MM.1S (cell line): Measurements from ENCODE around the gene RFC5.

Source experiments
- EZH2 ChIP-seq: fragments of 300-600 bp; sonication (generic); optimal IDR thresholded peaks from 2 replicates; pipeline ENCODE3; 2017; ENCODE audit warnings: low read depth, mild to moderate bottlenecking, antibody characterized with exemption, low read length, mixed read lengths
- TF ChIP-seq, protein P1 (sequence below): fragments of 300-600 bp; sonication (generic); IDR thresholded peaks from 2 replicates; pipeline ENCODE4 v1.5.1; 2016; ENCODE audit warnings: antibody characterized with exemption, low read length, mixed read lengths

DNA sequence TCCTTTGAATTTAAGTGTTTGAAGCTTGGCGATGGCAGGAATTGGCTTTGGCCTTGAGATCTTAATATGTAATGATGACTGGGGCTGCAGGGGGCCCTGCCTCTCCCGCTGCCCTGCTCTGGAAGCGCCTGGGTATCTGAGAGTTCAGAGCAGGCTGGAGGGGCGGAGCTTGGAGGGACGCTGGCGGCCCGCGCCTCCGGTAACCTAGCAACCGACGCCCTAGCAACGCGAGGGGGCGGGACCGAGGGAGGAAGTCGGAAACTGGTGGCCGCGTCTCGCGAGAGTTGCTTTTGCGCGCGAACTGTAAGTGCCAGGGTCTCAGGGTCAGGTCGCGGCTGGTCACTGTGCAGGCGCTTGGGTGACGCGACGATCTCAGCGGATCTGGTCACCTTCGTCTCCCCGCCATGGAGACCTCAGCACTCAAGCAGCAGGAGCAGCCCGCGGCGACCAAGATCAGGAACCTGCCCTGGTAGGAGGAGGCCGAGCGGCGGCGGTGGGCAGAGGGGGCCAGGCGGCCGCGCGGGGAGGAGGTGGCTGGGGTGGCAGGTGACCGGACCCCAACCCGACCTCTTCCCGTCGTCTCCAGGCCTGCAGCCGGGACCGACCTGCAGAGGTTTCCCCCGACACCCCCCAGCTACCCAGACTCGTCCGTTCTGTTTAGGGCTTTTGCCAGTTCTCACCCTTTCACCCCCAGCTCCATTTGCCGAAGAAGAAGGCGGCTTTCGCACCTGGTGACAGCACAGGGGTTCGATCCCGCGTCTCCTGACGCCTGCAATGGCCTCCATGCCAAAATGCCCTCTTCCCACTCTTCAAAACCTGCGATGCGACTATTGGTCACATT is at the start of gene RFC5:
- no peak for TF ChIP-seq EZH2
- TF ChIP-seq, protein P1, sequence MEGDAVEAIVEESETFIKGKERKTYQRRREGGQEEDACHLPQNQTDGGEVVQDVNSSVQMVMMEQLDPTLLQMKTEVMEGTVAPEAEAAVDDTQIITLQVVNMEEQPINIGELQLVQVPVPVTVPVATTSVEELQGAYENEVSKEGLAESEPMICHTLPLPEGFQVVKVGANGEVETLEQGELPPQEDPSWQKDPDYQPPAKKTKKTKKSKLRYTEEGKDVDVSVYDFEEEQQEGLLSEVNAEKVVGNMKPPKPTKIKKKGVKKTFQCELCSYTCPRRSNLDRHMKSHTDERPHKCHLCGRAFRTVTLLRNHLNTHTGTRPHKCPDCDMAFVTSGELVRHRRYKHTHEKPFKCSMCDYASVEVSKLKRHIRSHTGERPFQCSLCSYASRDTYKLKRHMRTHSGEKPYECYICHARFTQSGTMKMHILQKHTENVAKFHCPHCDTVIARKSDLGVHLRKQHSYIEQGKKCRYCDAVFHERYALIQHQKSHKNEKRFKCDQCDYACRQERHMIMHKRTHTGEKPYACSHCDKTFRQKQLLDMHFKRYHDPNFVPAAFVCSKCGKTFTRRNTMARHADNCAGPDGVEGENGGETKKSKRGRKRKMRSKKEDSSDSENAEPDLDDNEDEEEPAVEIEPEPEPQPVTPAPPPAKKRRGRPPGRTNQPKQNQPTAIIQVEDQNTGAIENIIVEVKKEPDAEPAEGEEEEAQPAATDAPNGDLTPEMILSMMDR: no peak
